Measurements from ENCODE around the gene ATP6V1A.
"Not testable (repeated sequence)": the region's sequence is repeated elsewhere in the genome, so short reads cannot be mapped to it uniquely, and the experiment has no call there.

ATP6V1A gene

GRCh38 chr3:113829576-113830354 lies 82.9 kb downstream of the ATP6V1A start:
- no peak for DNase-seq (ENCODE audit: low spot score)

- DNase-seq (ENCODE audit: low spot score) = no peak
These were observed 84.2 kb downstream of the ATP6V1A start for GRCh38 chr3:113831103-113831355.

- DNase-seq (ENCODE audit: low spot score) = no peak
These were observed 85.8 kb downstream of the ATP6V1A start for GRCh38 chr3:113832477-113833164.

GRCh38 chr3:113834983-113835382 lies 88.1 kb downstream of the ATP6V1A start:
- no peak for DNase-seq (ENCODE audit: low spot score)

GRCh38 chr3:113838631-113839209 lies 91.9 kb downstream of the ATP6V1A start, which contains the start of gene GRAMD1C:
Gene GRAMD1C (plus strand): TSS chr3:113838788. CDS start chr3:113838910, 122 bp downstream.
- DNase-seq (ENCODE audit: low spot score) = peak; percentile 81

GRCh38 chr3:113839551-113839950 lies 92.7 kb downstream of the ATP6V1A start:
- DNase-seq (ENCODE audit: low spot score) = no peak

GRCh38 chr3:113844622-113845222 lies 97.9 kb downstream of the ATP6V1A start:
- DNase-seq (ENCODE audit: low spot score) = peak; percentile 22

- no peak for DNase-seq (ENCODE audit: low spot score)
These were observed 100.4 kb downstream of the ATP6V1A start for GRCh38 chr3:113847247-113847646.

GRCh38 chr3:113847664-113848461 lies 101.0 kb downstream of the ATP6V1A start:
- DNase-seq (ENCODE audit: low spot score) = no peak

- not testable (repeated sequence) for DNase-seq (ENCODE audit: low spot score)
These were observed 102.2 kb downstream of the ATP6V1A start for GRCh38 chr3:113849071-113849470.

GRCh38 chr3:113849841-113850240 lies 103.0 kb downstream of the ATP6V1A start:
- DNase-seq (ENCODE audit: low spot score) = not testable (repeated sequence)

- DNase-seq (ENCODE audit: low spot score) = not testable (repeated sequence)
These were observed 103.6 kb downstream of the ATP6V1A start for GRCh38 chr3:113850391-113850790.

- no peak for DNase-seq (ENCODE audit: low spot score)
These were observed 105.7 kb downstream of the ATP6V1A start for GRCh38 chr3:113852506-113852905.

All from globus pallidus (tissue), 1 donor.